ENCODE data around the gene LRCH3. TPM values are rescaled to one million over a fixed set of nuclear protein-coding genes. Genes with fewer than 3 reads are reported as not detected.

LRCH3 gene
- total and polyA plus RNA-seq, 2 of the 13 experiments (the other 11 are each of a cell fraction or from before 2014, with no cell fraction given) = 25.5 to 103 TPM

DNA sequence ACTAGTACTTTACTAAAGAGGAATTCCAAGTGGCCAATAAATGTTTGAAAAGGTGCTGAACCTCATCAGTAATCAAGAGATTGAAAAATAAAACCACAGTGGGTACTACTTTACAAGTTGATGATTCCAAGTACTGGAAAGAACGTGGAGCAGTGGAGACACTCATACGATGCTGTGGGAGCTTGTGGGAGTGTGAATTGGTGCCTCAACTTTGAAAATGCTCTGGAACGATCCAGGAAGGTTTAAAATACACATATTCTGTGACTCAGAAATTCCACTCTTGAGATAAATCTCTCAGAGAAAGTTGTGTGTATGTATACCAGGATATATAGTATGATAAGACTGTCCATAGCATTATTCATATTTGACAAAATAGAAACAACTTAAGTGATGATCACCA is 9.3 kb downstream of the LRCH3 start (continued):
- TF ChIP-seq, protein P1, sequence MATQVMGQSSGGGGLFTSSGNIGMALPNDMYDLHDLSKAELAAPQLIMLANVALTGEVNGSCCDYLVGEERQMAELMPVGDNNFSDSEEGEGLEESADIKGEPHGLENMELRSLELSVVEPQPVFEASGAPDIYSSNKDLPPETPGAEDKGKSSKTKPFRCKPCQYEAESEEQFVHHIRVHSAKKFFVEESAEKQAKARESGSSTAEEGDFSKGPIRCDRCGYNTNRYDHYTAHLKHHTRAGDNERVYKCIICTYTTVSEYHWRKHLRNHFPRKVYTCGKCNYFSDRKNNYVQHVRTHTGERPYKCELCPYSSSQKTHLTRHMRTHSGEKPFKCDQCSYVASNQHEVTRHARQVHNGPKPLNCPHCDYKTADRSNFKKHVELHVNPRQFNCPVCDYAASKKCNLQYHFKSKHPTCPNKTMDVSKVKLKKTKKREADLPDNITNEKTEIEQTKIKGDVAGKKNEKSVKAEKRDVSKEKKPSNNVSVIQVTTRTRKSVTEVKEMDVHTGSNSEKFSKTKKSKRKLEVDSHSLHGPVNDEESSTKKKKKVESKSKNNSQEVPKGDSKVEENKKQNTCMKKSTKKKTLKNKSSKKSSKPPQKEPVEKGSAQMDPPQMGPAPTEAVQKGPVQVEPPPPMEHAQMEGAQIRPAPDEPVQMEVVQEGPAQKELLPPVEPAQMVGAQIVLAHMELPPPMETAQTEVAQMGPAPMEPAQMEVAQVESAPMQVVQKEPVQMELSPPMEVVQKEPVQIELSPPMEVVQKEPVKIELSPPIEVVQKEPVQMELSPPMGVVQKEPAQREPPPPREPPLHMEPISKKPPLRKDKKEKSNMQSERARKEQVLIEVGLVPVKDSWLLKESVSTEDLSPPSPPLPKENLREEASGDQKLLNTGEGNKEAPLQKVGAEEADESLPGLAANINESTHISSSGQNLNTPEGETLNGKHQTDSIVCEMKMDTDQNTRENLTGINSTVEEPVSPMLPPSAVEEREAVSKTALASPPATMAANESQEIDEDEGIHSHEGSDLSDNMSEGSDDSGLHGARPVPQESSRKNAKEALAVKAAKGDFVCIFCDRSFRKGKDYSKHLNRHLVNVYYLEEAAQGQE (IDR thresholded peaks at IDR 0.05; ENCODE audit: borderline replicate concordance in 1 of 2, low read depth in 1 of 2, low read length in 2 of 2) = no peak

DNA sequence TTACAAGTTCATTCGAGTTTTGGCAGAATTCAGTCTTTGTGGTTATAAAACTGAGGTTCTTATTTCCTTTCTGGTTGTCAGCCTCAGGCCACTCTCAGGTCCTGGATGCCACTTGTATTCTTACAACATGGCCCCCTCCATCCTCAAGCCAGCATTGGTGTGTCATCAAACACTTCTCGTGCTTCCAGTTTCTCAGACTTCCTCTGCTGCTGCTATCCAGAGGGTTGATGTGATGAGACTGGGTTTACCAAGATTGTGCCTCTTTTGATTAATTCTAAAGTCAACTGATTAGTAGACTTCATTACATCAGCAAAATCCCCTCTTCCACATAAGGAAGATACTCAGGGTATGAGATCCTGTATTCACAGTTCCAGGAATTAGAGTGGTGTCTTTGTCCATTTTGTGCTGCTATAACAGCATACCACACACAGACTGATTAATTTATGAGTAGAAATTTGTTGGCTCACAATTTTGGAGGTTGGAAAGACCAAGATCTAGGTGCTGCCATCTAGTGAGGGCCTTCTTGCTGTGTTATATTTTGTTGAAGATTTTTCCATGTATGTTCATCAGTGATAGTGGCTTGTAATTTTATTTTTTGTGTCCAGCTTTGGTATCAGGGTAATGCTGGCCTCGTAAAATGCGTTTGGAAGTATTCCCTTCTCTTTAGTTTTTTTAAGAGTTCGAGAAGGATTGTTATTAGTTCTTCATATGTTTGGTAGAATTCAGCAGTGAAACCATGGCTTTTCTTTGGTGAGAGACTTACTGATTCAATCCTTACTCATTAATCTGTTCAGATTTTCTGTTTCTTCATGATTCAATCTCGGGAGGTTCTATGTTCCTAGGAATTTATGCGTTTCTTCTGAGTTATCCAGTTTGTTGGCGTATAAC is 11.1 kb downstream of the LRCH3 start:
- Histone ChIP-seq H3K9ac (ENCODE audit: insufficient read depth, low read depth, low read length) (no peak overlapping the region), H3K27me3 (ENCODE audit: control insufficient read depth in 1 of 2, insufficient read depth in 2 of 2, low read length in 2 of 2) (no peaks in the 10 kb centered on the region; a peak in 1 of 5 replicates), H3K9me3 (ENCODE audit: low read length) (no peaks in the 10 kb centered on the region), H3K79me2 (ENCODE audit: insufficient read depth, low read length) (peaks cover 79% of the 10 kb centered on the region), H3K36me3 (replicated peaks in 1 of 2; ENCODE audit: control insufficient read depth in 1 of 2, insufficient read depth in 2 of 2, low read length in 2 of 2) (peaks cover 0 to 8% of the 10 kb centered on the region in 2 experiments; a peak in 2 of 5 replicates), H3K27ac (ENCODE audit: extremely low read length, insufficient read depth, low read length) (no peak overlapping the region), H3K4me3 (replicated peaks in 1 of 3; ENCODE audit: insufficient read depth in 1 of 3, low read depth in 2 of 3, low read length in 3 of 3) (no peak overlapping the region), H3K4me2 (ENCODE audit: low read depth, low read length) (no peak overlapping the region), H4K20me1 (ENCODE audit: insufficient read depth, low read length) (peaks cover 16% of the 10 kb centered on the region; the same call in 1 of the 2 replicates), H3K4me1 (ENCODE audit: insufficient read depth, low read length) (peaks cover 10% of the 10 kb centered on the region; the same call in 1 of the 2 replicates), H2AFZ (ENCODE audit: low read length) (no peak overlapping the region)
- ATAC-seq = peak; percentile 37; the same call in 2 of the 3 replicates
- BruUV-seq (replicated peaks) = no TSS peak
- no peak for DNase-seq (ENCODE audit: low spot score)
- WGBS (ENCODE audit: low lambda C conversion rate) = 63% methylated on average over 8 of the region's 8 CpGs
- FAIRE-seq = no peak
- ChIA-PET POLR2A (no interaction called here), CTCF (ENCODE audit: low intra/inter-chr PET ratio, low total read pairs) (no interaction called here)
- in situ Hi-C loops (cut with HindIII; ENCODE audit: extremely low pct_ligation_motif_present, low pct_unique_long_range_greater_than_20kb) (no loop called here), intact Hi-C loops (cut with micrococcal nuclease; ENCODE audit: unreplicated experiment) (loop anchor here (2.0 kb wide), 2 partner anchors 19 to 53 kb away; partner anchors contain the start of gene FYTTD1)
- TF ChIP-seq MIER2 (CRISPR knock-in tag; IDR thresholded peaks at IDR 0.05) (no peak), ZNF746 (CRISPR knock-in tag; IDR thresholded peaks at IDR 0.05) (no peak)
- TF ChIP-seq, protein P2, sequence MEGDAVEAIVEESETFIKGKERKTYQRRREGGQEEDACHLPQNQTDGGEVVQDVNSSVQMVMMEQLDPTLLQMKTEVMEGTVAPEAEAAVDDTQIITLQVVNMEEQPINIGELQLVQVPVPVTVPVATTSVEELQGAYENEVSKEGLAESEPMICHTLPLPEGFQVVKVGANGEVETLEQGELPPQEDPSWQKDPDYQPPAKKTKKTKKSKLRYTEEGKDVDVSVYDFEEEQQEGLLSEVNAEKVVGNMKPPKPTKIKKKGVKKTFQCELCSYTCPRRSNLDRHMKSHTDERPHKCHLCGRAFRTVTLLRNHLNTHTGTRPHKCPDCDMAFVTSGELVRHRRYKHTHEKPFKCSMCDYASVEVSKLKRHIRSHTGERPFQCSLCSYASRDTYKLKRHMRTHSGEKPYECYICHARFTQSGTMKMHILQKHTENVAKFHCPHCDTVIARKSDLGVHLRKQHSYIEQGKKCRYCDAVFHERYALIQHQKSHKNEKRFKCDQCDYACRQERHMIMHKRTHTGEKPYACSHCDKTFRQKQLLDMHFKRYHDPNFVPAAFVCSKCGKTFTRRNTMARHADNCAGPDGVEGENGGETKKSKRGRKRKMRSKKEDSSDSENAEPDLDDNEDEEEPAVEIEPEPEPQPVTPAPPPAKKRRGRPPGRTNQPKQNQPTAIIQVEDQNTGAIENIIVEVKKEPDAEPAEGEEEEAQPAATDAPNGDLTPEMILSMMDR (CRISPR knock-in tag; IDR thresholded peaks at IDR 0.05) = 0 out of 2 replicates have a peak, but pooled peaks have one; percentile 13
- TF ChIP-seq, protein P3, sequence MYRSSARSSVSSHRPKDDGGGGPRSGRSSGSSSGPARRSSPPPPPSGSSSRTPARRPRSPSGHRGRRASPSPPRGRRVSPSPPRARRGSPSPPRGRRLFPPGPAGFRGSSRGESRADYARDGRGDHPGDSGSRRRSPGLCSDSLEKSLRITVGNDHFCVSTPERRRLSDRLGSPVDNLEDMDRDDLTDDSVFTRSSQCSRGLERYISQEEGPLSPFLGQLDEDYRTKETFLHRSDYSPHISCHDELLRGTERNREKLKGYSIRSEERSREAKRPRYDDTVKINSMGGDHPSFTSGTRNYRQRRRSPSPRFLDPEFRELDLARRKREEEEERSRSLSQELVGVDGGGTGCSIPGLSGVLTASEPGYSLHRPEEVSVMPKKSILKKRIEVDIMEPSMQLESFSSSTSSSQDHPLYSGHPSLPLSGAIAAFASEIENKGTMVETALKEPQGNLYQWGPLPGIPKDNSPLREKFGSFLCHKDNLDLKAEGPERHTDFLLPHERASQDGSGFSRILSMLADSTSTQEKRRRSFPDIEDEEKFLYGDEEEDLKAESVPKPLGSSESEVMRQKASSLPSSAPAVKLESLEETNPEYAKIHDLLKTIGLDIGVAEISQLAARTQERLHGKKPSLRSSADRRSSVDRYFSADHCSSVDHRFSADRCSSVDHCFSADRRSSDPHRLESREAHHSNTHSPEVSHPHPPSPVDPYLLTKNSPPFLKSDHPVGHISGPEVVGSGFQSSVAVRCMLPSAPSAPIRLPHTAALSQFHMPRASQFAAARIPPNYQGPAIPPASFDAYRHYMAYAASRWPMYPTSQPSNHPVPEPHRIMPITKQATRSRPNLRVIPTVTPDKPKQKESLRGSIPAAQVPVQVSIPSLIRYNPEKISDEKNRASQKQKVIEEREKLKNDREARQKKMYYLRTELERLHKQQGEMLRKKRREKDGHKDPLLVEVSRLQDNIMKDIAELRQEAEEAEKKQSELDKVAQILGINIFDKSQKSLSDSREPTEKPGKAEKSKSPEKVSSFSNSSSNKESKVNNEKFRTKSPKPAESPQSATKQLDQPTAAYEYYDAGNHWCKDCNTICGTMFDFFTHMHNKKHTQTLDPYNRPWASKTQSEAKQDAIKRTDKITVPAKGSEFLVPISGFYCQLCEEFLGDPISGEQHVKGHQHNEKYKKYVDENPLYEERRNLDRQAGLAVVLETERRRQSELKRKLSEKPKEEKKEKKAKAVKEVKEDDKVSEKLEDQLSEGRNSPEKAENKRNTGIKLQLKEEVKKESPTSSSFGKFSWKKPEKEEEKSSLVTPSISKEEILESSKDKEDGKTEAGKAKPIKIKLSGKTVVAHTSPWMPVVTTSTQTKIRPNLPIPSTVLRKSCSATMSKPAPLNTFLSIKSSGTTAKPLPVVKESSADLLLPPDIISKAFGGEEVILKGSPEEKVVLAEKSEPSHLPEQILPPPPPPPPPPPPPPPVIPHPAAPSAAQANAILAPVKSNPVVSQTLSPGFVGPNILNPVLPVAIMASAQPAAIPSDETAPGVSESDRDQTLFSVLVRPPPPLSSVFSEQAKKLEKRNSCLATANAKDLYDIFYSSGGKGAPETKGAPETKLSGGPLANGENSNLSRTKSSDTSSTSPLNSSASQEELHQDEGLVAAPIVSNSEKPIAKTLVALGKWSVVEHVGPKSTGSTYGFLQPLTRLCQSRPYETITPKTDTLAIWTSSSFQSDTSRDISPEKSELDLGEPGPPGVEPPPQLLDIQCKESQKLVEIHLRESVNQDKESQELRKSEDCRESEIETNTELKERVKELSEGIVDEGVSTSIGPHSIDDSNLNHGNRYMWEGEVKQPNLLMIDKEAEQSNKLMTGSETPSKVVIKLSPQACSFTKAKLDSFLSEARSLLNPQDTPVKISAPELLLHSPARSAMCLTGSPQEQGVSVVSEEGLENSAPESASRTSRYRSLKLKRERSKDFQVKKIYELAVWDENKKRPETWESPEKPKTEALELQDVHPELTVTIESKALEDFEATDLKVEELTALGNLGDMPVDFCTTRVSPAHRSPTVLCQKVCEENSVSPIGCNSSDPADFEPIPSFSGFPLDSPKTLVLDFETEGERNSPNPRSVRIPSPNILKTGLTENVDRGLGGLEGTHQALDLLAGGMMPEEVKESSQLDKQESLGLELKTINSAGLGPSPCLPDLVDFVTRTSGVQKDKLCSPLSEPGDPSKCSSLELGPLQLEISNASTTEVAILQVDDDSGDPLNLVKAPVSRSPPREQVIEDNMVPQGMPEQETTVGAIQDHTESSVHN (CRISPR knock-in tag; IDR thresholded peaks at IDR 0.05) = no peak
